Gastroesophageal sphincter (tissue), 4 donors: ENCODE data around the gene SREBF2. TPM values are rescaled to one million over a fixed set of nuclear protein-coding genes. Genes with fewer than 3 reads are reported as not detected.

Experiments
- ATAC-seq: fragments of 150-250 bp; one replicate; pipeline ENCODE4 v1.9.1; 2016; ENCODE audit warnings: mild to moderate bottlenecking, moderate library complexity
- H3K27ac ChIP-seq, 4 donors: fragments of 200-600 bp; sonication (generic) in 3 of 4; 1 replicate in 3 of 4; 2 replicates in 1 of 4; pipeline ENCODE4 v1.5.1; 2016 to 2019
- H3K27me3 ChIP-seq: fragments of 200-600 bp; sonication (generic); one replicate; pipeline ENCODE4 v1.5.1; 2019
- H3K36me3 ChIP-seq, 2 donors: fragments of 200-600 bp; sonication (generic); one replicate each; pipeline ENCODE4 v1.5.1; 2019; ENCODE audit warnings: control low read depth in 1 of 2
- H3K4me1 ChIP-seq, 3 donors: fragments of 200-600 bp; sonication (generic); 1 replicate in 2 of 3; 2 replicates in 1 of 3; pipeline ENCODE4 v1.5.1; 2016 to 2019; ENCODE audit warnings: control low read depth in 2 of 3
- H3K4me3 ChIP-seq, 2 donors: fragments of 200-600 bp; sonication (generic); one replicate each; pipeline ENCODE4 v1.5.1; 2019; ENCODE audit warnings: mild to moderate bottlenecking in 1 of 2, moderate library complexity in 1 of 2
- H3K9me3 ChIP-seq, 3 donors: fragments of 200-600 bp; sonication (generic); one replicate each; pipeline ENCODE4 v1.5.1; 2017 to 2019; ENCODE audit warnings: control low read depth in 2 of 3
- EP300 ChIP-seq: sonication (generic); formaldehyde crosslinking; IDR thresholded peaks from one replicate; pipeline ENCODE4 v1.6.1; 2017; ENCODE audit warnings: antibody characterized with exemption, mild to moderate bottlenecking
- POLR2A ChIP-seq, 2 donors: fragments of 450-650 bp; IDR thresholded peaks; one replicate each; pipeline ENCODE4 v1.6.1; 2017; ENCODE audit warnings: antibody characterized with exemption in 2 of 2, mild to moderate bottlenecking in 2 of 2, moderate library complexity in 1 of 2
- POLR2AphosphoS5 ChIP-seq: sonication (generic); formaldehyde crosslinking; IDR thresholded peaks from one replicate; pipeline ENCODE4 v1.6.1; 2017; ENCODE audit warnings: antibody characterized with exemption
- WGBS, 2 donors: methylation state at CpG; one replicate each; pipeline ENCODE4 v1.1.5; 2018; ENCODE audit warnings: low coverage in 1 of 2; 5-methylcytosine and 5-hydroxymethylcytosine counted together
- total RNA-seq, 4 donors: library from RNA; depleted of rRNA; stranded (reverse); fragments of >200 nt; gene quantifications; one replicate each; pipeline ENCODE4 v1.1.0, GENCODE V29; 2016
- TF ChIP-seq, protein P1 (sequence below), 4 experiments: fragments of 200-600 bp in 2 of 4; fragments of 450-650 bp in 2 of 4; sonication (generic) in 1 of 4; IDR thresholded peaks; one replicate each; pipeline ENCODE4 v1.5.1; 2017 to 2019; ENCODE audit warnings: antibody characterized with exemption in 4 of 4, mild to moderate bottlenecking in 2 of 4, moderate library complexity in 2 of 4

The SREBF2 gene
- 100 to 1,000 TPM in 1 of 4 donors, 10 to 100 TPM in 3; 39.7 to 101 (median 58.8) TPM for total RNA-seq

DNA sequence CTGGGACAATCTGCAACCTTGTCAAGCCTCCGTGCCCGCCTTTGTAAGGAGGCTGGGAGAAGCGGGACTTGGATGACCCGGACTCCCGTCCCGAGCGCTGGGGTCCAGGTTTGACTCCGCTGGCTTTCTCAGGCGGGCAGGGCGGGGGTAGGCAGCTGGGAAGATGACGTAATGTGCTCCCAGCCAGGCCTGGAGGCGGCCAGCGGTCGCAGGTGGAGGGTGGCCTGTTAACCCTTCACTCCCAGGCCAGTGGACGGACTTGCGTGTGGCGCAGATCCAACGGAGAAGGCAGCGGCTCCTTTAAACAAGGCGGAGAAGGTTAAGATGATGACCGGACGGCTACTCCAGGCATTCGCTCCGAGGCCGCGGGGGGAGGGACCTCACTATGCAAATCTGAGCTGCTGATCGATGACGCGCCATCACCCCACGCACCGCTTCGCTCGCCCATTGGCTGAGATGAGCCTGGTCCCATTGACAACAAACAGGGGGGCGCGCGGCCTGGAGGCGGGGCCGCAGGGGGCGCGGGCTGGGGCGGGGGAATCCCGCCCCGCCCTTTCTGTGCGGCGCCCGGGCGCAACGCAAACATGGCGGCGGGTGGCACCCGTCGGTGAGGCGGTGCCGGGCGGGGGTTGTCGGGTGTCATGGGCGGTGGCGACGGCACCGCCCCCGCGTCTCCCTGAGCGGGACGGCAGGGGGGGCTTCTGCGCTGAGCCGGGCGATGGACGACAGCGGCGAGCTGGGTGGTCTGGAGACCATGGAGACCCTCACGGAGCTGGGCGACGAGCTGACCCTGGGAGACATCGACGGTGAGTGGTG is at the start of gene SREBF2:
Gene SREBF2 (plus strand): TSS at position 553 of the 816 bp plus-strand sequence. CDS start 166 bp downstream, at position 719.
- peaks cover 0 to 13% of the 10 kb centered on the region in 2 donors for H3K36me3 ChIP-seq
- 0% methylated on average over 1 of the region's 75 CpGs; no CpG with 5 or more reads in 1 of the 2 donors for WGBS, 2 donors
- peak within 1 kb of the TSS; percentile 80 to 99 for H3K4me3 ChIP-seq
- TF ChIP-seq POLR2AphosphoS5, result peak; percentile 85
- TF ChIP-seq EP300, result no peak
- peak; percentile 70 to 76 for TF ChIP-seq POLR2A (IDR thresholded peaks at IDR 0.05)
- TF ChIP-seq, protein P1, sequence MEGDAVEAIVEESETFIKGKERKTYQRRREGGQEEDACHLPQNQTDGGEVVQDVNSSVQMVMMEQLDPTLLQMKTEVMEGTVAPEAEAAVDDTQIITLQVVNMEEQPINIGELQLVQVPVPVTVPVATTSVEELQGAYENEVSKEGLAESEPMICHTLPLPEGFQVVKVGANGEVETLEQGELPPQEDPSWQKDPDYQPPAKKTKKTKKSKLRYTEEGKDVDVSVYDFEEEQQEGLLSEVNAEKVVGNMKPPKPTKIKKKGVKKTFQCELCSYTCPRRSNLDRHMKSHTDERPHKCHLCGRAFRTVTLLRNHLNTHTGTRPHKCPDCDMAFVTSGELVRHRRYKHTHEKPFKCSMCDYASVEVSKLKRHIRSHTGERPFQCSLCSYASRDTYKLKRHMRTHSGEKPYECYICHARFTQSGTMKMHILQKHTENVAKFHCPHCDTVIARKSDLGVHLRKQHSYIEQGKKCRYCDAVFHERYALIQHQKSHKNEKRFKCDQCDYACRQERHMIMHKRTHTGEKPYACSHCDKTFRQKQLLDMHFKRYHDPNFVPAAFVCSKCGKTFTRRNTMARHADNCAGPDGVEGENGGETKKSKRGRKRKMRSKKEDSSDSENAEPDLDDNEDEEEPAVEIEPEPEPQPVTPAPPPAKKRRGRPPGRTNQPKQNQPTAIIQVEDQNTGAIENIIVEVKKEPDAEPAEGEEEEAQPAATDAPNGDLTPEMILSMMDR (IDR thresholded peaks at IDR 0.05), result no peak
- ATAC-seq, result peak; percentile 99
- peaks cover 0 to 41% (median 7%) of the 10 kb centered on the region in 3 donors for H3K4me1 ChIP-seq
- H3K27ac ChIP-seq, result peak within 1 kb of the TSS; percentile 87 to 97 (median 90)
- no peaks in the 10 kb centered on the region for H3K27me3 ChIP-seq
- no peaks in the 10 kb centered on the region for H3K9me3 ChIP-seq

DNA sequence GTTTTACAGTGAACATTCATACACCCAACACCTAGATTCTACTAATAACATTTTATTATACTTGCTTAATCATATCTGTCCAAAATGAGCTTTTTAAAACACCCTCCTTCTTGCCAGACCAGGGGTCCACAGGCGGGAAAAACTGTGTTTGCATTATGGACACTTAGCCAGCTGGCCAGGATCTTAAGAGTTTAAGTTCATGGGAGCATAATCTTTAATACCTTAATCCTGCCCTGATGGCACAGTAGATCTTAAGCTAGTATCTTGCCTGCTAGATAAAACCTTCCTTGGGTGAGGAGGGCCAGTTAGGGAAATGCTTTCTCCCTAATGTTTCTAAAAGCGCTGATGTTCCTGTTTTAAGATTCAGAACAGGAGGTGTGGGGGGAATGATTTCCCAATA is 45.6 kb upstream of the SREBF2 start:
- WGBS, 2 donors, result 81% methylated on average over 2 of the region's 2 CpGs
- no peaks in the 10 kb centered on the region for H3K9me3 ChIP-seq
- H3K36me3 ChIP-seq, result no peaks in the 10 kb centered on the region
- H3K4me3 ChIP-seq, result no peak overlapping the region
- no peak for ATAC-seq
- H3K27me3 ChIP-seq, result no peaks in the 10 kb centered on the region
- TF ChIP-seq EP300, result no peak
- TF ChIP-seq POLR2A (IDR thresholded peaks at IDR 0.05), result no peak
- TF ChIP-seq POLR2AphosphoS5, result no peak
- TF ChIP-seq, protein P1 (IDR thresholded peaks at IDR 0.05), result no peak
- H3K27ac ChIP-seq, result no peak overlapping the region
- H3K4me1 ChIP-seq, result no peaks in the 10 kb centered on the region

DNA sequence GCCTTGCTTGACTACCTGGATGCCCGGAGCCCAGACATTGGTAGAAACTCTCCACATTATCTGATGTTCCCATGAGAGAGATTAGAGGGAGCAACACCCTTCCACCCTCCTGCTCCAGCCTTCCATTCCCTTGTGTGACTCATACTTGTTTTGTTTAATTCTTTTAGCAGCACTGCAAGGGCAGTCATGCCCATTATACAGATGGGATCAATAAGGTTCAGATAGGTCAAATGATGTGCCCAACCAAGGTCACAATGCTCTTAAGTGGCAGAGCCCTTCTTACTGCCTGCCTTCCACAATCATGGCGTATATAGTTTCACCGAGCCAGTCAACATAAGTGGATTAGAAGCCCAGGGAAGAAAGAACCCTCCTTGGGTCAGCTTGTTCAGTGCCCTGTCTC is 39.0 kb upstream of the SREBF2 start:
- Histone ChIP-seq H3K9me3 (no peaks in the 10 kb centered on the region), H3K27me3 (no peaks in the 10 kb centered on the region), H3K4me3 (no peak overlapping the region), H3K36me3 (no peaks in the 10 kb centered on the region), H3K4me1 (no peaks in the 10 kb centered on the region), H3K27ac (no peak overlapping the region)
- TF ChIP-seq EP300, result no peak
- TF ChIP-seq POLR2AphosphoS5, result no peak
- TF ChIP-seq POLR2A (IDR thresholded peaks at IDR 0.05), result no peak
- TF ChIP-seq, protein P1 (IDR thresholded peaks at IDR 0.05), result no peak
- 95 to 100% methylated on average over 2 to 3 of the region's 3 CpGs for WGBS, 2 donors
- ATAC-seq, result no peak

DNA sequence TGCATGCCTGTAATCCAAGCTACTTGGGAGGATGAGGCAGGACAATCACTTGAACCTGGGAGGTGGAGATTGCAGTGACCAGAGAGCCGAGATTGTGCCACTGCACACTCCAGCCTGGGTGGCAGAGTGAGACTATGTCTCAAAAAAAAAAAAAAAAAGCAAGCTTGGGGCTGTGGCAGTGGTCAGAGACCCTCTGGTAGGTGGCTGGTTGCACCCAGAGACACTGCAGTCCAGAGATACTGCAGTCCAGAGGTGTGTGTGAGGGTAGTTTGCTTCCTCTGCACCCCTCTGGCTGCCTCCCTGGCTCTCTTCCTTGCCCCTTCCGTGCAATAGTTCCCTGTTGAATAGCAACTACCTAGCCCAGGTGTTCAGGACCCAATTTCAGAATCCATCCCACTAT is 34.2 kb upstream of the SREBF2 start:
- peak overlapping the region in 2 of 4 donors; percentile 92 for H3K27ac ChIP-seq
- no peaks in the 10 kb centered on the region for H3K9me3 ChIP-seq
- peaks cover 0 to 29% (median 8%) of the 10 kb centered on the region in 3 donors for H3K4me1 ChIP-seq
- 90 to 100% methylated on average over 1 of the region's 2 CpGs for WGBS, 2 donors
- H3K36me3 ChIP-seq, result no peaks in the 10 kb centered on the region
- H3K4me3 ChIP-seq, result no peak overlapping the region
- no peak for ATAC-seq
- no peaks in the 10 kb centered on the region for H3K27me3 ChIP-seq
- no peak for TF ChIP-seq POLR2AphosphoS5
- TF ChIP-seq POLR2A (IDR thresholded peaks at IDR 0.05), result no peak
- no peak for TF ChIP-seq EP300
- TF ChIP-seq, protein P1 (IDR thresholded peaks at IDR 0.05), result no peak
